Measurements from ENCODE around the gene GRK5. TPM values are rescaled to one million over a fixed set of nuclear protein-coding genes. Genes with fewer than 3 reads are reported as not detected.
"Not testable (repeated sequence)": the region's sequence is repeated elsewhere in the genome, so short reads cannot be mapped to it uniquely, and the experiment has no call there.

GRK5 gene
- total RNA-seq, 1 donor from 2014 or later = 43.2 TPM

DNA sequence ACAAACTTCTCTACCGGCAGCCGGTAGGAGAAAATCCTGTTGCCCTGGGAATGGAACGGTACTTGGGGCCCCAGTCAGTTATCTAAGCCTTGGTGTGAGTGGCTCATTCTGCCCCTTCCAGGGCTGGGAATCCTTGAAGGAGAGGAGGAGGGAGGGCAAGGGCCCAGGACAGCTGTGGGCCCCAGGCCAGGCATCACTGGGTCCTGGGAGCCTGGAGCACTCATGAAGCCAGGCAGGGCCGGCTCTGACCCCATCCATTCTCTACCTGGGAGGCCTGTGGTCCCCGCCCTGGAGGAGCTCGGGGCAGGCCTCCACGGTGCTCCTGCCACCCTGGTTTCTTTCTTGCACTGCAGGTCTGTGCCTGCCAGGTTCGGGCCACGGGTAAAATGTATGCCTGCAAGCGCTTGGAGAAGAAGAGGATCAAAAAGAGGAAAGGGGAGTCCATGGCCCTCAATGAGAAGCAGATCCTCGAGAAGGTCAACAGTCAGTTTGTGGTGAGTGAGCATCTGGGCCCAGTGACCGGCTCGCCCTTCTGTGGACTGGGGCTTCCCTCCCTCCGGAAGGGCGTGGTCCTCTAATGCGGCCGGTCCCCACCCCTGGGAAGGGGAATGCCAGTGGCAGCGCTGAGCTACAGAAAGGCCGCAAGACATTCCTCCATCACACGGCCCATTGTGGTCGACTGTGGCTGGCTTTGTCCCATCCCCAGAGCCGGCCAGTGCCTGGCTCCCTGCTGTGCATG lies 223.8 kb downstream of the GRK5 start:
- Mint-ChIP-seq H3K27me3 (ENCODE audit: unreplicated experiment) (no peaks in the 10 kb centered on the region), H3K9me3 (ENCODE audit: unreplicated experiment) (no peaks in the 10 kb centered on the region), H3K4me1 (ENCODE audit: unreplicated experiment) (no peaks in the 10 kb centered on the region), H3K27ac (ENCODE audit: unreplicated experiment) (no peak overlapping the region), H3K4me3 (ENCODE audit: unreplicated experiment) (no peak overlapping the region), H3K36me3 (ENCODE audit: unreplicated experiment) (peaks cover 39% of the 10 kb centered on the region)
- TF ChIP-seq, protein P1, sequence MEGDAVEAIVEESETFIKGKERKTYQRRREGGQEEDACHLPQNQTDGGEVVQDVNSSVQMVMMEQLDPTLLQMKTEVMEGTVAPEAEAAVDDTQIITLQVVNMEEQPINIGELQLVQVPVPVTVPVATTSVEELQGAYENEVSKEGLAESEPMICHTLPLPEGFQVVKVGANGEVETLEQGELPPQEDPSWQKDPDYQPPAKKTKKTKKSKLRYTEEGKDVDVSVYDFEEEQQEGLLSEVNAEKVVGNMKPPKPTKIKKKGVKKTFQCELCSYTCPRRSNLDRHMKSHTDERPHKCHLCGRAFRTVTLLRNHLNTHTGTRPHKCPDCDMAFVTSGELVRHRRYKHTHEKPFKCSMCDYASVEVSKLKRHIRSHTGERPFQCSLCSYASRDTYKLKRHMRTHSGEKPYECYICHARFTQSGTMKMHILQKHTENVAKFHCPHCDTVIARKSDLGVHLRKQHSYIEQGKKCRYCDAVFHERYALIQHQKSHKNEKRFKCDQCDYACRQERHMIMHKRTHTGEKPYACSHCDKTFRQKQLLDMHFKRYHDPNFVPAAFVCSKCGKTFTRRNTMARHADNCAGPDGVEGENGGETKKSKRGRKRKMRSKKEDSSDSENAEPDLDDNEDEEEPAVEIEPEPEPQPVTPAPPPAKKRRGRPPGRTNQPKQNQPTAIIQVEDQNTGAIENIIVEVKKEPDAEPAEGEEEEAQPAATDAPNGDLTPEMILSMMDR (IDR thresholded peaks at IDR 0.05) = no peak
- no peak for DNase-seq (ENCODE audit: extremely low spot score, unreplicated experiment)

DNA sequence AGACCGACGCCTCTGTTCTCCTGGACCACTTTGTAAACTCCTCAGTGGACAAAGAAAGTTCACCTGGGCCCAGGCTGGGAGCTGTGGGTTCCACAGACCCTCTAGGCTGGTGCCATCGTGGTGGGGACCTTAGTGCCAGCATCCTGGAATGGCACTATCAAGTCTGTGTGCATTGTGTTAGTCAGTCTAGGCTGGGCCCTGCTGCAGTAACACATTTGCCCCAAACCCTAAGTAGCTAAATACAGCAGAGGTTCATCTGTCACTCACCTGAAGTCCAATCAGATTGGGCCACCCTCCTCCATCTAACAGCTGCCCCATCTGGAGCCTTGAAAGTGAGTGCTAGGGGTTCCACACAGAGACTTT lies 224.4 kb downstream of the GRK5 start:
- Mint-ChIP-seq H3K27ac (ENCODE audit: unreplicated experiment) (no peak overlapping the region), H3K27me3 (ENCODE audit: unreplicated experiment) (no peaks in the 10 kb centered on the region), H3K4me3 (ENCODE audit: unreplicated experiment) (no peak overlapping the region), H3K4me1 (ENCODE audit: unreplicated experiment) (no peaks in the 10 kb centered on the region), H3K9me3 (ENCODE audit: unreplicated experiment) (no peaks in the 10 kb centered on the region), H3K36me3 (ENCODE audit: unreplicated experiment) (peaks cover 39% of the 10 kb centered on the region)
- DNase-seq (ENCODE audit: extremely low spot score, unreplicated experiment) = no peak
- TF ChIP-seq, protein P1 (IDR thresholded peaks at IDR 0.05) = no peak

DNA sequence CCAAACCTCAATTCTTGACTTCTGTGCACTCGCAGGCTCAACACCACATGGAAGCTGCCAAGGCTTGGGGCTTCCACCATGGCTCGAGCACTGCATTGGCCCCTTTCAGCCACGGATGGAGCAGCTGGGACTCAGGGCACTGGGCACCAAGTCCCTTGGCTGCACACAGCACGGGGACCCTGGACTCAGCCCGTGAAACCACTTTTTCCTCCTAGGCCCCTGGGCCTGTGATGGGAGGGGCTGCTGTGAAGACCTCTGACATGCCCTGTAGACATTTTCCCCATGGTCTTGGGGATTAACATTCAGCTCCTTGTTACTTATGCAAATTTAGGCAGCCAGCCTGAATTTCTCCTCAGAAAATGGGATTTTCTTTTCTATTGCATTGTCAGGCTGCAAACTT lies 227.6 kb downstream of the GRK5 start:
- H3K36me3 Mint-ChIP-seq (ENCODE audit: unreplicated experiment) = peaks cover 52% of the 10 kb centered on the region
- H3K27me3 Mint-ChIP-seq (ENCODE audit: unreplicated experiment); H3K9me3 Mint-ChIP-seq (ENCODE audit: unreplicated experiment); H3K27ac Mint-ChIP-seq (ENCODE audit: unreplicated experiment); H3K4me1 Mint-ChIP-seq (ENCODE audit: unreplicated experiment); H3K4me3 Mint-ChIP-seq (ENCODE audit: unreplicated experiment); DNase-seq (ENCODE audit: extremely low spot score, unreplicated experiment): not testable (repeated sequence)

- TF ChIP-seq, protein P1 (IDR thresholded peaks at IDR 0.05) = no peak
- DNase-seq (ENCODE audit: extremely low spot score, unreplicated experiment) = no peak
- Mint-ChIP-seq H3K27ac (ENCODE audit: unreplicated experiment) (no peak overlapping the region), H3K27me3 (ENCODE audit: unreplicated experiment) (no peaks in the 10 kb centered on the region), H3K4me1 (ENCODE audit: unreplicated experiment) (peaks cover 15% of the 10 kb centered on the region), H3K9me3 (ENCODE audit: unreplicated experiment) (no peaks in the 10 kb centered on the region), H3K4me3 (ENCODE audit: unreplicated experiment) (no peak overlapping the region), H3K36me3 (ENCODE audit: unreplicated experiment) (peaks cover 43% of the 10 kb centered on the region)
Observed at GRCh38 chr10:119438717-119439116, 231.3 kb downstream of the GRK5 start.

DNA sequence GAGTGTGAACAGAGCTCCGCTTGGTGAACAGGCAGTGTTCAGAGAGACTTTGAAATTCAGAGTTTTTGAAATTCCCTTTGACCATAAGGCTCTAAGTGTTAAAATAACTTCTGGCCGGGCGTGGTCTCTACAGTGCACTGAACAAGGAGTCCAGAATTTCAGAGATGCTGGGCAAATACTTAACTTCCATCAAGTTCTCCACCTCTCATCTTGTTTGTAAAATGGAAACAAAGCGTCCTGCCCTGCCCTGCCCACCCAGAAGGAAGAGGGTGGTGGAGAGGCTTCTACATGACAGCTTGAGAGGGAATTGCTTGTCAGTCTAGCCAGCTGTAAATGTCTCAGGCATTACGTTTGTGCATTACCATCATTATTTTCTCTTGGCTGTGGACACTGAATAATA lies 232.6 kb downstream of the GRK5 start:
- TF ChIP-seq, protein P1 (IDR thresholded peaks at IDR 0.05) = no peak
- Mint-ChIP-seq H3K27me3 (ENCODE audit: unreplicated experiment) (no peaks in the 10 kb centered on the region), H3K4me3 (ENCODE audit: unreplicated experiment) (no peak overlapping the region), H3K4me1 (ENCODE audit: unreplicated experiment) (peaks cover 15% of the 10 kb centered on the region), H3K27ac (ENCODE audit: unreplicated experiment) (no peak overlapping the region), H3K9me3 (ENCODE audit: unreplicated experiment) (no peaks in the 10 kb centered on the region), H3K36me3 (ENCODE audit: unreplicated experiment) (peaks cover 31% of the 10 kb centered on the region)
- no peak for DNase-seq (ENCODE audit: extremely low spot score, unreplicated experiment)
